Retina (tissue), 1 donor: ENCODE results near the gene FGF7.
"Not testable (repeated sequence)": the region's sequence is repeated elsewhere in the genome, so short reads cannot be mapped to it uniquely, and the experiment has no call there.

ENCODE experiments used
- DNase-seq: peaks from one replicate; pipeline ENCODE4 v3.0.0-alpha.2; 2016

FGF7 gene

GRCh38 chr15:49495993-49496753, 73.1 kb downstream of the FGF7 start:
- no peak for DNase-seq

- DNase-seq: no peak
Observed at GRCh38 chr15:49501586-49501985, 78.5 kb downstream of the FGF7 start.

- no peak for DNase-seq
Observed at GRCh38 chr15:49506341-49506740, 83.3 kb downstream of the FGF7 start.

GRCh38 chr15:49507261-49507660, 84.2 kb downstream of the FGF7 start:
- no peak for DNase-seq

DNA sequence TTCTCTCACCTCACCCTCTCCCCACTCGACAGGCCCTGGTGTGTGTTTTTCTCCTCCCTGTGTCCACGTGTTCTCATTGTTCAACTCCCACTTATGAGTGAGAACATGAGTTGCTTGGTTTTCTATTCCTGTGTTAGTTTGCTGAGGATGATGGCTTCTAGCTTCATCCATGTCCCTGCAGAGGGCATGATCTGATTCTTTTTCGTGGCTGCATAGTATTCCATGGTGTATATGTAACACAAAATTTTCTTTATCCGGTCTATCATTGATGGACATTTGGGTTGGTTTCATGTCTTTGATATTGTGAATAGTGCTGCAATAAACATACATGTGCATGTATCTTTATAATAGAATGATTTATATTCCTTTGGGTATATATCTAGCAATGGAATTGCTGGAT, 89.7 kb downstream of the FGF7 start:
- DNase-seq: not testable (repeated sequence)

DNA sequence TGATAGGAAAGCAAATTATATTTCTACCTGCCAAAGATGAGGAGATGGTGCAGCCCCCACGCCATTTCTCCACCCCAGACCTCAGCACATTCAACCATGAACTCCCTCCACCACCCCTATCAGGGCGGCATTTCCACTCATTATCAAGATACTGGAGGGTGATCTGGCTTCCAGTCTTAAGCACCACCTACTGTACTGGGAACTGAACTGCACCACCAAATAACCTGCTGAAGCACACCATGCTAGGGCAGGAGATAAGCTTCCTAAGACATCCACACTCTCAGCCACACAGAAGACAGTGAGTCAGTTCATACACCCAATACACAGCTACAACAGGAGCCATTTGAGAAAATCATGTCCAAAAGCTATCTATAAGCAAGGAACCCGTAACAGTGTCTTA, 98.8 kb downstream of the FGF7 start:
- DNase-seq: no peak

DNA sequence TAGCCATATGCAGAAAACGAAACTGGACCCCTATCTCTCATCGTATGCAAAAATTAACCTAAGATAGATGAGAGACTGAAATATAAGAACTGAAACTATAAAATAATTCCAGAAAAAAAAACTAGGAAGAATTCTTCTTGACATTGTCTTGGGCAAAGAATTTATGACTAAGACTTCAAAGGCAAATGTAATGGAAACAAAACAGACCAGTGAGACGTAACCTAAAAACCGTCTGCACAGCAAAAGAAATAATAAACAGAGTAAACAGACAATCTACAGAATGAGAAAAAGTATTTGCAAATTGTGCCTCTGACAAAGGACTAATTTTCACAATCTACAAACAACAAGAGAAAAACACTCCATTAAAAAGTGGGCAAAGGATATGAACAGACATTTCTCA, 105.2 kb downstream of the FGF7 start:
- no peak for DNase-seq

DNA sequence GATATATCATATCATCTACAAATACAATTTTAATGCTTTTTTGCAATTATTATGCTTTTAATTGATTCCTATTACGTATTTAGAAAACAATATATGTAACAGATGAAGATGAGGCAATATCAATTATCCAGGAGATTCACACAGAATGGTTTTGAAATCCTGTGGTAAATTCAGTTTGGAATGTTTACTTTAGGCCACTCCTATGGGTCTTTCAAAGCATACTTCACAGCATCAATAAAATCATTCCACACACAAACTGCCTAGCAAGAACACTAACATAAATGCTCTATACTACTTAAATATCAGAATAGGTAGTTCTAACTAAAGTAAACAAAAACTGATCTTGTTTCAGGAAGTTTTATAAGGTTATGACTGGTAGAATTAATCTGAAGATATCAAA, 107.0 kb downstream of the FGF7 start:
- no peak for DNase-seq
